K562 (cell line): ENCODE data around the gene RCSD1. TPM values are rescaled to one million over a fixed set of nuclear protein-coding genes. Genes with fewer than 3 reads are reported as not detected.

Experiments
- AFF4 ChIP-seq: sonication (generic); formaldehyde crosslinking; IDR thresholded peaks from 2 replicates; pipeline ENCODE4 v1.8.0; 2023; ENCODE audit warnings: mild to moderate bottlenecking, missing genetic modification reagents
- ATF6 ChIP-seq: sonication (generic); formaldehyde crosslinking; IDR thresholded peaks from 2 replicates; pipeline ENCODE4 v1.4.0; 2020; ENCODE audit warnings: mild to moderate bottlenecking, missing genetic modification reagents
- BRF2 ChIP-seq: IDR thresholded peaks from 3 replicates; pipeline ENCODE4 v1.6.1; 2011; ENCODE audit warnings: borderline replicate concordance, mild to moderate bottlenecking; ENCODE audit not compliant: insufficient read length, insufficient read depth
- E2F4 ChIP-seq: sonication (generic); formaldehyde crosslinking; IDR thresholded peaks from 2 replicates; pipeline ENCODE4 v1.8.0; 2022; ENCODE audit warnings: mild to moderate bottlenecking, low read depth, missing genetic modification reagents
- HBP1 ChIP-seq: fragments of 450-650 bp; formaldehyde crosslinking; IDR thresholded peaks from 2 replicates; pipeline ENCODE4 v1.4.0; 2022; ENCODE audit warnings: missing genetic modification characterization
- HINFP ChIP-seq: fragments of 450-650 bp; conservative IDR thresholded peaks from 2 replicates; pipeline ENCODE4 v1.6.1; 2016; ENCODE audit warnings: missing genetic modification characterization, low read depth, mild to moderate bottlenecking, control low read depth, missing compliant biosample characterization
- MAFK ChIP-seq: IDR thresholded peaks from 2 replicates; pipeline ENCODE4 v1.6.1; 2011; ENCODE audit warnings: low read length, improper control_type of control experiment
- MEIS2 ChIP-seq: fragments of 450-650 bp; IDR thresholded peaks from 2 replicates; pipeline ENCODE4 v1.6.1; 2014; ENCODE audit warnings: mild to moderate bottlenecking; ENCODE audit not compliant: partially characterized antibody
- POLR2G ChIP-seq: fragments of 200-400 bp; formaldehyde crosslinking; IDR thresholded peaks from 2 replicates; pipeline ENCODE4 v1.6.1; 2017; ENCODE audit warnings: low read depth, mild to moderate bottlenecking, antibody characterized with exemption, low read length, moderate library complexity
- SAFB ChIP-seq: fragments of 200-400 bp; formaldehyde crosslinking; IDR thresholded peaks from 2 replicates; pipeline ENCODE4 v1.6.1; 2017; ENCODE audit warnings: low read depth, low read length, borderline replicate concordance
- SMAD4 ChIP-seq: fragments of 250-450 bp; sonication (Bioruptor Pico); conservative IDR thresholded peaks from 2 replicates; pipeline ENCODE4 v1.8.0; 2021; ENCODE audit warnings: inconsistent platforms, mild to moderate bottlenecking, moderate library complexity
- U2AF1 ChIP-seq: fragments of 200-400 bp; formaldehyde crosslinking; optimal IDR thresholded peaks from 2 replicates; pipeline ENCODE3; 2017; ENCODE audit warnings: mild to moderate bottlenecking, low read depth, low read length, moderate library complexity
- ZNF217 ChIP-seq: sonication (generic); formaldehyde crosslinking; IDR thresholded peaks from 2 replicates; pipeline ENCODE4 v1.8.0; 2022; ENCODE audit warnings: mild to moderate bottlenecking, missing genetic modification reagents
- ZNF780A ChIP-seq: fragments of 250-450 bp; sonication (Bioruptor Pico); IDR thresholded peaks from 2 replicates; pipeline ENCODE4 v1.5.0; 2021; ENCODE audit warnings: mild to moderate bottlenecking
- polyA plus RNA-seq, 8 experiments: library from polyadenylated mRNA; depleted of rRNA in 4 of 8; stranded (reverse) in 5 of 8; unstranded in 3 of 8; fragments of >200 nt; fragmentation: Nextera tagmentation in 2 of 8; fragmentation: Illumina TruSeq in 1 of 8; extraction: Ambion mirVana in 2 of 8; extraction: Trizol in 1 of 8; gene quantifications; 2 replicates each; pipeline versions ENCODE4 v1.2.1 to v1.2.3, GENCODE V29; 2011 to 2014; ENCODE audit warnings: inconsistent platforms in 1 of 8, missing spikeins in 1 of 8
- total RNA-seq, 7 experiments: library from RNA; depleted of rRNA in 6 of 7; stranded (reverse); fragments of >200 nt in 6 of 7; fragmentation: Illumina TruSeq in 2 of 7; extraction: Trizol in 2 of 7; gene quantifications; 2 replicates each; pipeline versions ENCODE4 v1.2.1 to v1.2.3, GENCODE V29; 2011 to 2021; ENCODE audit warnings: low replicate concordance in 1 of 7

Gene RCSD1
- total and polyA plus RNA-seq, 9 of the 15 experiments (the other 6 are each of a cell fraction or from before 2014, with no cell fraction given) = 7.8 to 69.8 (median 45.3) TPM

- TF ChIP-seq HINFP = 0 out of 2 replicates have a peak, but pooled peaks have one; percentile 3
- TF ChIP-seq POLR2G = peak; percentile 65
- TF ChIP-seq HBP1 (CRISPR knock-in tag) = no peak
- TF ChIP-seq ATF6 (CRISPR knock-in tag) = peak; percentile 51; the same call in 1 of the 2 replicates
- TF ChIP-seq AFF4 (CRISPR knock-in tag) = peak; percentile 56; the same call in 1 of the 2 replicates
- TF ChIP-seq SAFB = no peak
- 0 out of 2 replicates have a peak, but pooled peaks have one; percentile 59 for TF ChIP-seq ZNF780A
- no peak for TF ChIP-seq U2AF1
- no peak for TF ChIP-seq E2F4 (CRISPR knock-in tag)
- TF ChIP-seq MEIS2 = peak; percentile 92
- no peak for TF ChIP-seq BRF2
- TF ChIP-seq ZNF217 (CRISPR knock-in tag) = 0 out of 2 replicates have a peak, but pooled peaks have one; percentile 27
- TF ChIP-seq SMAD4 (CRISPR knock-in tag) = peak; percentile 91
- TF ChIP-seq MAFK = peak; percentile 66
These were observed 2.0 kb upstream of the RCSD1 start (continued) for GRCh38 chr1:167627865-167628641.
